Astrocyte of the spinal cord (primary cell): ENCODE measurements around the gene PTPN14.

Experiments
- DNase-seq: peaks from one replicate; pipeline ENCODE4 v3.0.0; 2011; ENCODE audit warnings: low read depth, low spot score
- H3K4me3 ChIP-seq: 2 replicates; pipeline ENCODE4 v1.5.1; 2011; ENCODE audit warnings: low read depth, mild to moderate bottlenecking, low read length, moderate library complexity
- in situ Hi-C: cut with HindIII; loops from 2 replicates; pipeline ENCODE4 v1.10.0; 2017; ENCODE audit warnings: low sequenced_read_pairs
- TF ChIP-seq, protein P1 (sequence below): IDR thresholded peaks from 2 replicates; pipeline ENCODE4 v1.5.1; 2012; ENCODE audit warnings: low read depth, mild to moderate bottlenecking, low read length, inconsistent platforms

PTPN14 gene

DNA sequence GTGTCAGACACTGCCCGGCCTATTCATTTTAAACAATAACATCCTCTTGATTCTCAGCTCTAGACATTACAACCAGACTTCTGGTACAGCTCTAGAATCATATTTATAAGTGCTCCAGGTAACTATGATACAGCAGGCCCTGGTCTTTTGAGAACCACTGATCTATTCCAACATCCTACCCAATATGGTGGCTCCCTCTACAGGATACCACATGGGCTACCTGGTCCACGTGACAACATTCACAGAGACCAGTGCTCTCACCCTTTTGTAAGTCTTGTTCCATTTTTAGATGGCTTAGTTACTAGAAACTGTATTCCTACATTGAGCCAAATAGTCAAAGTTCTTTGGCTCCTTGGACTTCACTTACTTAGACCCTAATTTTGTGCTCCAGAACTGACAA lies 102.9 kb downstream of the PTPN14 start:
- TF ChIP-seq, protein P1, sequence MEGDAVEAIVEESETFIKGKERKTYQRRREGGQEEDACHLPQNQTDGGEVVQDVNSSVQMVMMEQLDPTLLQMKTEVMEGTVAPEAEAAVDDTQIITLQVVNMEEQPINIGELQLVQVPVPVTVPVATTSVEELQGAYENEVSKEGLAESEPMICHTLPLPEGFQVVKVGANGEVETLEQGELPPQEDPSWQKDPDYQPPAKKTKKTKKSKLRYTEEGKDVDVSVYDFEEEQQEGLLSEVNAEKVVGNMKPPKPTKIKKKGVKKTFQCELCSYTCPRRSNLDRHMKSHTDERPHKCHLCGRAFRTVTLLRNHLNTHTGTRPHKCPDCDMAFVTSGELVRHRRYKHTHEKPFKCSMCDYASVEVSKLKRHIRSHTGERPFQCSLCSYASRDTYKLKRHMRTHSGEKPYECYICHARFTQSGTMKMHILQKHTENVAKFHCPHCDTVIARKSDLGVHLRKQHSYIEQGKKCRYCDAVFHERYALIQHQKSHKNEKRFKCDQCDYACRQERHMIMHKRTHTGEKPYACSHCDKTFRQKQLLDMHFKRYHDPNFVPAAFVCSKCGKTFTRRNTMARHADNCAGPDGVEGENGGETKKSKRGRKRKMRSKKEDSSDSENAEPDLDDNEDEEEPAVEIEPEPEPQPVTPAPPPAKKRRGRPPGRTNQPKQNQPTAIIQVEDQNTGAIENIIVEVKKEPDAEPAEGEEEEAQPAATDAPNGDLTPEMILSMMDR: no peak
- DNase-seq: no peak
- H3K4me3 ChIP-seq: no peak overlapping the region
- in situ Hi-C loops: no loop called here

DNA sequence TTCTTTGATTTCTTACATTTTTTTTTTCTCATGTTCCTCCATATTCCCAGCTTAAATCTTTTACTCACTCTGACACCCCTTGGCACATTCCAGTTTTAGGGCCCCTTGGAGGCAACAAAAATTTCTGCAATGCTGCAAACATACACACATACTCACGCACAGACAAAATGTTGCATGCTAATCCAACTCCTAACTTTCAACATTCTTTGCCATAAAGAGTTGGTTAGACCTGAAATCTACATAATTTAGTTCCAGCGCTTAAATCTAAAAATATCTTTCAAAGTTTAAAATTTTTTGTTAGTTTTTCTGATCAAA lies 103.9 kb downstream of the PTPN14 start:
- H3K4me3 ChIP-seq: no peak overlapping the region
- in situ Hi-C loops: no loop called here
- TF ChIP-seq, protein P1: no peak
- no peak for DNase-seq

DNA sequence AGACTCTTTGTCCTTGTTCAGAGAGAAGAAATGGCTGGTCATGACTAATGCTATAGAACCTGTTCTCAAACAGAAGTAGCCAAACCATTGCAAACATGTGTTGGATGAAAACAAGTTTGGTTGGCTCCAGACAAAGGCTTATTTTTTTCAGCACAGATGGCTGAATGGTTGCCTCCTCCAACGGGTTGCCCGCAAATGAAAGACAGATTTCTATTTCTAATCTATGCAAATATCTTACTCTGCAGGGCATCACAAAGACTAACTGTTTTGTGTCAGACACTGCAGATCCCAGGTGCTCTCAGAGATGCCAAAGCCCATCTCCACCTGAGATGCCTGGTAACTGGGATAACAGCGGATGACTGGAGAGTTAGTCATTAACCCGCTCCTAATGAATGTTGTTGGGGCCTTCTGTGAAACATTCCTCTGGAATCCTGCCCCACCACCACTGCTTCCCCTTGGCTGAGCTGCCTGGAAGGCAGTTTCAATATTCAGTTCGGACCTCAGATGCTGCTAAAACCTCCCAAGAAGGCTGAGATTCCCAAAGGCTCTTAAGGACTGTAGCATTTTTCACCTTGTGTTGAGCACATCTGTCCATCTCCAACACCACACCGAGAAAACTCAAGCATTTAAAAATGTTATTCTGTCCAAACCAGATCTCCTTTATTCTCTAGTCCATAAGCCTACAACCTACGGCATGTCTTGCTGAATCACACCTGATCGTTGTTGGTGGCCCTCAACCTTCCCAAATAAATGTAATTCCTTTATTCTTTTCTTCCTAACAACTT lies 104.4 kb downstream of the PTPN14 start:
- H3K4me3 ChIP-seq: no peak overlapping the region
- in situ Hi-C loops: no loop called here

DNA sequence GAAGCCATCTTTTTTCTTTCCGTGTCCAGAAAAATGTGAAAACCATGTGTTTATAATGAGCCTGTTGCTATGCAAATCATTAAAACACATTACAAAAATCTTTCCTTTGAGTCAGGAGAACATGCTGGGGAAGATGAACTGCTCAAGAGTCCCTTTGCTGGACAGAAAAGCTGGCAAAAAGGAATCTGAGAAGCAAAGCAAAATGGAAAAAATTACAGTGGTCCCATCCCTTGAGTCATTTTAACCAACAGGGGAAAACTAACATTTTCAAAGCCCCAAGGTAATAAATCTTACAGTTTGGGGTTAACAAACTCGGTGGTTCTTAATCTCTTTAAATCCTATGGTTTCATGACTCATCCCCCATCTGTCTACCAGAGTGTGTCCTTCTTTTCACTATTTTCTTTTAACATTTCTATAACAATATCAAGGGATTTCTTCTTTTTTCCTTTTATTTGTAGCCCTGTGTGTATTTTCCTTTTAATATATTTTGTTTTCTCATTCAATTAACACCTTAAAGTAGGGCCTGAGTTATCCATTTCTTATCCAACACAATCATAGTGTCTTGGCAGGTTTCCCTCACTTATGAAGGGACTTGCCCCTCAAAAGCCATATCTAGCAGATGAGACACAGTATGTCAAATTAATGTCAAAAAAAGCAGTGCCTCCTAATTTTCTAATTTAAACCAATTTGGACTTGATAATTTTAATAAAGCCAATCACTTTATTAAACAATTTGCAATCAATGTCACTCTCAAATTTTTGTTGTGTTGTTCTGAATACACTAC lies 105.4 kb downstream of the PTPN14 start:
- peak; percentile 98 for DNase-seq
- TF ChIP-seq, protein P1: no peak
- in situ Hi-C loops: no loop called here
- no peak overlapping the region for H3K4me3 ChIP-seq

More for the DNA sequence above, 104.4 kb downstream of the PTPN14 start:
- TF ChIP-seq, protein P1: no peak
- peak; percentile 97 for DNase-seq

DNA sequence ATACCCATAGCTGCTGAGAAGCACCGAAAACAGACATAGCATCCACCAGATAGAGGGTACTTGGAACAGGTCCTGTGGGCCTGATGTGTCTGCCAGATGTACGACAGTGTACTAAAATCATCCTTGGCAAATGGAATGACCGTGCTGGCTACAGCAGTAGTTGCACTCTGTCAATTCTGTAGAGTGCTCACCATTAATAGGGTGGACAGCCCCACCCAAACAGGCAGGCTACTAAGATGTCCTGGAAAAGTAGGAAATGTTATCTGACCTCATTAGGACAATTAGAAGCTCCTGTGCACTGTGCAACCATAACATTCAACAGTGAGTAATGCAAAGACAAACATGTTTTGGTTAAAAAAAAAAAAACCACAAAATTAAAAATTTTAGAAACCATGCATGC lies 106.2 kb downstream of the PTPN14 start:
- TF ChIP-seq, protein P1: no peak
- DNase-seq: no peak
- no peak overlapping the region for H3K4me3 ChIP-seq
- in situ Hi-C loops: no loop called here

DNA sequence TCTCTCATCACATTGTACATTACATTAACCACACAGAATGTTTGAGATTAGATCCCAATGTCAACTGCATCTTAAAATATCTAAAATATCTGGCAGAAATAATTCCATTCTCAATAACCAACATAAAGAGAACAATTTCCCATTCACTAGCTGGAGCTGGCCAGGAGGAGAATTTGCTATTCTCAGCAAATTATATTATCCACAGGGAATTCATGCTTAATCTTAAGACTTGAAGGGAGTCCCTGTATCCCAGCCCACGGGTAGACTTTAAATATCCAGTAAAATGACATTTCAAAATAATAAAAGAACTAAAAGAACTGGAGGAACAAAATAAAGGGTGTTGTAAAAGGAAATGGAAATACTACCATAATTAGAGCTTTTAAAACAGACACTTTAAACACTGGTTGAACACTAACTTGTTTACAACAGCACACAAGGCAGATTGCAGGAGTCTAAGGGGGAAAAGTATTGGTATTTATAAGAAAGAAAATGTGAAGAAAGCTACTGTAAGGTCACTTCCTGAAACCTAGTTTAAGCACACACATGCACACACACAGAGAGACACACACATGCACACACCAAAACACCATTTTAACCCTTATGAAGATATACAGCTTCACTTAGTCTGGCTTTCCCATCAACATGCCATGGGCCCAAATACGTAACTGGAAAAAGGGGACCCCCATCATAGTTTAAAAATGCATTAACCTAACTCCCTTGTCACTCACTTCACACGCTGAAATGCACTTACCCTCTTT lies 107.0 kb downstream of the PTPN14 start:
- TF ChIP-seq, protein P1: no peak
- no peak for DNase-seq
- in situ Hi-C loops: no loop called here
- no peak overlapping the region for H3K4me3 ChIP-seq
